Pulmonary artery endothelial cell (primary cell): ENCODE data around the gene GSN. TPM values are rescaled to one million over a fixed set of nuclear protein-coding genes. Genes with fewer than 3 reads are reported as not detected.

Source experiments
- DNase-seq: peaks from one replicate; pipeline ENCODE4 v3.0.0-alpha.2; 2011; ENCODE audit warnings: low read depth, low spot score
- total RNA-seq: library from RNA; depleted of rRNA; stranded (reverse); fragments of >200 nt; gene quantifications from 2 replicates; pipeline ENCODE4 v1.2.3, GENCODE V29; 2014

The GSN gene
- total RNA-seq, 1 donor from 2014 or later = 505 TPM

- DNase-seq = no peak
Measured at GRCh38 chr9:121371495-121372061, 103.6 kb downstream of the GSN start.

DNA sequence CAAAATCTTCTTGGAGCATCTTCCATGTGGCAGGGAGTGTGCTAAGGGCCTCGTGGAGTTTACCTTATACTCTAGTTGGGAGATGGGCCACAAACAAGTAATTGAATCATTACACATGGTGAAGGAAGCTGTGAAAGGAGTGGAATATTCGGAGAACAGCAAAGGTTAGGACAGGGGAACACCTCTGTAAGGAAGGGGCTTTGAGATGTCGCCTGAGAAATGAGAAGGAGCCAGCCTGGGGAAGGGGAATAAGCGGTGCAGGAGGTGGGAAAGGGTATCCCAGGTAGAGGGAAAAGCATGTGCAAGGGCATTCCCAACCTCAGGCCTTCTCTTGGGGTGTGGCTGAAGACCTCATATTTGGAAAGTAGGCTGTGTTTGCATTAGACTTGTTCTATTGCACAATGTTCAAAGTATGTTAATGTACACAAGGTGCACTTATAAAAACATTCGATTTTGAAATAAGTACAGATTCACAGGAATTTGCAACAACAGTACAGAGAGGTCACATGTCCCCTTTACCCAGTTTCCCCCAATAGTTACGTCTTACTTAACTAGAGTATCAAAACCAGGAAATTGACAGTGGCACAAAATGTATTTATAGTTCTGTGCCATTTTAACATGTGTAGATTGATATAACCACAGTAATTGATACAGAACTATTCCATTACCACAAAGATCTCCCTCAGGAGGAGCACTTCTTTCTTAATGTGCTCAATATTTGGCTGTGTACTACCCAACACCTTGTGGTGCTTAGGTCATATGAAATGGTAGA is 104.5 kb downstream of the GSN start:
- no peak for DNase-seq

DNA sequence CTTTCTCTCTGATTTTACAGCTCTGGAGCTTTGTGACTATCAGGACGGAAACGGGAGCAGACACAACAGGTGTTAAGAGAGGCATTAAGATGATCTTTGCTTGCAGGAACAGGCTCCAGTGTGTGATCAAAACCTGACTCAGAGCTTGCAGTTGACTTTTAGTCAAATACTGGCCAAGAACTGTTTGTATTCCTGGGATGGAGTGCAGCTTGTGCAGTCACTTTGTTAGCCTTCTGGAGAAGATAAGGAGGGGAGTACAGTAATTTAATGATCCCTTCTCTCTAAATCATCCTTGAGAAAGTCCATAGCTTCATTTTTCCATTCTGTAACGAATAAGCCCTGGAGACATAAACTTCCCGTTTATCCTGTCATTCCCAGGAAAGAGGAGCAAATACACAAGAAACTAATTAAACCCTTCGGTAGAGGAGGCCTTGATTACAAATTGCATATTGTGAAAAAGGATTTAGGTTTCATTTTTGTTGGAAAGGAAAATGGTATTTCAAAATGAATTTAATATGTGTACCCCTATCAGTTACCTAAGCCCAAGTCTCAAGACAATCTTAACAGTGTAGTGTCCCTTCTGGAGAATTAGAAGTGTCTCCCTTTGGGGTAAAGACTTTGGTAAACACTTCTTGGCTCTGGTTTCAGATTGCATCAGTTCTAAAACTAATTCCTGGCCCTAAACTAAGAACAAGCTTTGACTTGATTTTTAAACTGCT is 105.2 kb downstream of the GSN start:
- no peak for DNase-seq

DNA sequence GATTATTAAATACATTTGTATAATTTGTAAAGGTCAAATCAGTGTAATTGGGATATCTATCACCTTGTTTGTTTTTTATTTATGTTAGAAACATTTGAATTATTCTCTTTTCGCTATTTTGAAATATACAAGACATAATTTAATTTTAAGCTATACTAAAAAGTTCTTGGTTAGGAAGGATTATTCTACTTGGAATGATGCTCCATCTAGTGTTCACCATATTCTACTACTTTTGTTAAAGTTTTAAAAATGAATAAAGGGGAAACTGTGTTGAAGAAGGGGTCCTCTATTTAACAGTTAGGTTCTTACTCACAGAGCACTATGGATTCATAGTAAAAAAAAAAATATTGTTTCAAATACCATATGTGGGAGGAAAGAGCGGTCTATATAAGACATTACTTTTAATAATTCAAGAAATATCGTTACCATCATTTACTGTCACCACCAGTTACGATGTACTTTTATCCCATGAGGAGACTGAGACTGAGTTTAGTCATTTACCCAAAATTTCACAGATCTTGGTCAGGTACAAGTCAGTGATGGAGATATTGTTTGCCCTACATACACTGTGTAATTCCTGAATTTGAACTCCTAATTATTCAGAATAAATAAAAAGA is 108.4 kb downstream of the GSN start:
- no peak for DNase-seq

DNA sequence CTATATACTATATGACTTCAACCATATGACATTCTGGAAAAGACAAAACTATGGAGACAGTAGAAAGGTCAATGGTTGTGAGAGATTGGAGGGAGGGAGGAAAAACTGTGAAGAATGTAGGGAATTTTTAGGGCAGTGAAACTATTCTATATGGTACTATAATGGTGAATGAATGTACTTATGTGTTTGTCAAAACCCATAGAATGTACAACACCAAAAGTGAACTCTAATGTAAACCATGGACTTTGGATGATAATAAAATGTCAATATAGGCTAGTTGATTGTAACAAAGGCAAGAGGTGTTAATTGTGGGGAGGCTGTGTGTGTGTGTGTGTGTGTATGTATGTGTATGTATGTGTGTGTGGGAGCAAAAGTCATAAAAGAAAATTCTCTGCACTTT is 112.9 kb downstream of the GSN start:
- DNase-seq = no peak

Other genes starting within 250 kb of the GSN start
- gene C5, start 217.9 kb upstream of the GSN start, total RNA-seq = 3.8 and 4.3 TPM in 2 replicates
- 8.9 and 13.3 TPM in 2 replicates for gene CNTRL, start 193.2 kb upstream of the GSN start, total RNA-seq
- 36.3 and 39.3 TPM in 2 replicates for gene RAB14, start 66.3 kb upstream of the GSN start, total RNA-seq
- gene STOM, start 102.1 kb downstream of the GSN start, total RNA-seq = 196 and 284 TPM in 2 replicates
- 0.18 and 0.53 TPM in 2 replicates for gene GGTA1, start 231.7 kb downstream of the GSN start, total RNA-seq